ENCODE measurements around the gene CHRM1. TPM values are rescaled to one million over a fixed set of nuclear protein-coding genes. Genes with fewer than 3 reads are reported as not detected.

CHRM1 gene
- total RNA-seq, 1 donor from 2014 or later = not detected

GRCh38 chr11:62905927-62906531, 15.1 kb downstream of the CHRM1 start:
- DNase-seq (ENCODE audit: low spot score) = no peak

GRCh38 chr11:62905296-62905695, 15.9 kb downstream of the CHRM1 start:
- no peak for DNase-seq (ENCODE audit: low spot score)

GRCh38 chr11:62902932-62903331, 18.2 kb downstream of the CHRM1 start:
- DNase-seq (ENCODE audit: low spot score) = no peak

- DNase-seq (ENCODE audit: low spot score) = no peak
Measured at GRCh38 chr11:62898027-62898426, 23.1 kb downstream of the CHRM1 start.

- no peak for DNase-seq (ENCODE audit: low spot score)
Measured at GRCh38 chr11:62897311-62897710, 23.9 kb downstream of the CHRM1 start.

- DNase-seq (ENCODE audit: low spot score) = no peak
Measured at GRCh38 chr11:62896049-62896448, 25.1 kb downstream of the CHRM1 start.

- no peak for DNase-seq (ENCODE audit: low spot score)
Measured at GRCh38 chr11:62895501-62895900, 25.7 kb downstream of the CHRM1 start.

GRCh38 chr11:62892077-62892922, 28.9 kb downstream of the CHRM1 start:
- no peak for DNase-seq (ENCODE audit: low spot score)

GRCh38 chr11:62889484-62890437, 31.4 kb downstream of the CHRM1 start:
- no peak for DNase-seq (ENCODE audit: low spot score)

GRCh38 chr11:62889126-62889483, 32.1 kb downstream of the CHRM1 start:
- DNase-seq (ENCODE audit: low spot score) = no peak

GRCh38 chr11:62888406-62888805, 32.8 kb downstream of the CHRM1 start:
- DNase-seq (ENCODE audit: low spot score) = no peak

GRCh38 chr11:62885137-62885750, 35.9 kb downstream of the CHRM1 start:
- DNase-seq (ENCODE audit: low spot score) = no peak

- DNase-seq (ENCODE audit: low spot score) = no peak
Measured at GRCh38 chr11:62883673-62884072, 37.5 kb downstream of the CHRM1 start.

GRCh38 chr11:62882788-62883501, 38.2 kb downstream of the CHRM1 start:
- no peak for DNase-seq (ENCODE audit: low spot score)

GRCh38 chr11:62882431-62882749, 38.8 kb downstream of the CHRM1 start:
- no peak for DNase-seq (ENCODE audit: low spot score)

GRCh38 chr11:62881579-62882430, 39.4 kb downstream of the CHRM1 start:
- peak; percentile 96 for DNase-seq (ENCODE audit: low spot score)

GRCh38 chr11:62880803-62881578, 40.2 kb downstream of the CHRM1 start, which contains the start of gene SLC3A2:
Gene SLC3A2, plus strand, starts transcription at chr11:62880896. Its CDS starts 128 bp downstream, at chr11:62881024.
- peak; percentile 97 for DNase-seq (ENCODE audit: low spot score)

- DNase-seq (ENCODE audit: low spot score) = peak; percentile 91
Measured at GRCh38 chr11:62880231-62880802, 40.8 kb downstream of the CHRM1 start.
